Glutamatergic neuron (in vitro differentiated cells): ENCODE results near the gene FXYD5. TPM values are rescaled to one million over a fixed set of nuclear protein-coding genes. Genes with fewer than 3 reads are reported as not detected.

Experiments
- DNase-seq: peaks from one replicate; pipeline ENCODE4 v3.0.0; 2022
- H3K27ac Mint-ChIP-seq: one replicate; pipeline ENCODE4 v1.8.0; 2020; ENCODE audit warnings: mild to moderate bottlenecking, mixed read lengths, inconsistent platforms; ENCODE audit not compliant: unreplicated experiment
- H3K27me3 Mint-ChIP-seq: one replicate; pipeline ENCODE4 v1.8.0; 2020; ENCODE audit warnings: mild to moderate bottlenecking, moderate library complexity, mixed read lengths, inconsistent platforms; ENCODE audit not compliant: unreplicated experiment
- H3K36me3 Mint-ChIP-seq: one replicate; pipeline ENCODE4 v1.8.0; 2020; ENCODE audit warnings: mild to moderate bottlenecking, mixed read lengths, inconsistent platforms; ENCODE audit not compliant: unreplicated experiment
- H3K4me1 Mint-ChIP-seq: one replicate; pipeline ENCODE4 v1.8.0; 2020; ENCODE audit warnings: mild to moderate bottlenecking, low read depth, mixed read lengths, inconsistent platforms; ENCODE audit not compliant: unreplicated experiment
- H3K4me3 Mint-ChIP-seq: one replicate; pipeline ENCODE4 v1.8.0; 2020; ENCODE audit warnings: mild to moderate bottlenecking, mixed read lengths, inconsistent platforms; ENCODE audit not compliant: unreplicated experiment
- H3K9me3 Mint-ChIP-seq: one replicate; pipeline ENCODE4 v1.8.0; 2020; ENCODE audit warnings: mild to moderate bottlenecking, moderate library complexity, mixed read lengths, inconsistent platforms; ENCODE audit not compliant: unreplicated experiment
- CTCF ChIP-seq: fragments of 200-600 bp; sonication (generic); IDR thresholded peaks from one replicate; pipeline ENCODE4 v1.5.0; 2021; ENCODE audit not compliant: partially characterized antibody, unreplicated experiment
- total RNA-seq: library from RNA; stranded (reverse); fragmentation: NEBNext Ultra II Directional; extraction: Animal tissue kit (Norgen Biotek cat#: 25700); gene quantifications from one replicate; pipeline ENCODE4 v1.2.1, GENCODE V29; 2021; ENCODE audit not compliant: unreplicated experiment

Gene FXYD5
- total RNA-seq, 1 donor from 2014 or later, result 5.3 TPM

- no peak for TF ChIP-seq CTCF
- H3K36me3 Mint-ChIP-seq, result peaks cover 6% of the 10 kb centered on the region
- H3K27me3 Mint-ChIP-seq, result peaks cover 14% of the 10 kb centered on the region
- peak within 1 kb of the TSS; percentile 62 for H3K27ac Mint-ChIP-seq
- DNase-seq, result no peak
- H3K9me3 Mint-ChIP-seq, result peaks cover 10% of the 10 kb centered on the region
- H3K4me1 Mint-ChIP-seq, result peaks cover 28% of the 10 kb centered on the region
- peak within 1 kb of the TSS; percentile 57 for H3K4me3 Mint-ChIP-seq
Measured at GRCh38 chr19:35138305-35138892, 16.1 kb upstream of the FXYD5 start, which contains the start of gene FXYD1. TSS of gene FXYD1 (plus strand) at chr19:35138824. CDS start at chr19:35140080, 1,256 bp downstream.

GRCh38 chr19:35140207-35140961 lies 14.2 kb upstream of the FXYD5 start:
- Mint-ChIP-seq H3K4me3 (peak overlapping the region; percentile 50), H3K27me3 (peaks cover 22% of the 10 kb centered on the region)

GRCh38 chr19:35140962-35141836 lies 13.3 kb upstream of the FXYD5 start:
- Mint-ChIP-seq H3K4me3 (peak overlapping the region; percentile 75), H3K36me3 (no peaks in the 10 kb centered on the region), H3K27ac (peak overlapping the region; percentile 5), H3K4me1 (peaks cover 31% of the 10 kb centered on the region), H3K9me3 (peaks cover 6% of the 10 kb centered on the region), H3K27me3 (peaks cover 19% of the 10 kb centered on the region)
- peak; percentile 97 for DNase-seq
- TF ChIP-seq CTCF, result no peak

More at GRCh38 chr19:35140207-35140961, 14.2 kb upstream of the FXYD5 start:
- Mint-ChIP-seq H3K9me3 (peaks cover 8% of the 10 kb centered on the region), H3K27ac (peak overlapping the region; percentile 5), H3K4me1 (peaks cover 33% of the 10 kb centered on the region), H3K36me3 (no peaks in the 10 kb centered on the region)
- TF ChIP-seq CTCF, result no peak
- no peak for DNase-seq

GRCh38 chr19:35141837-35142605 lies 12.5 kb upstream of the FXYD5 start:
- peaks cover 6% of the 10 kb centered on the region for H3K9me3 Mint-ChIP-seq
- no peak for TF ChIP-seq CTCF
- no peaks in the 10 kb centered on the region for H3K36me3 Mint-ChIP-seq
- DNase-seq, result no peak
- H3K27me3 Mint-ChIP-seq, result peaks cover 19% of the 10 kb centered on the region
- H3K4me1 Mint-ChIP-seq, result peaks cover 31% of the 10 kb centered on the region
- peak overlapping the region; percentile 75 for H3K4me3 Mint-ChIP-seq
- H3K27ac Mint-ChIP-seq, result no peak overlapping the region
